Mesenchymal stem cell (in vitro differentiated cells and primary cell): Measurements from ENCODE around the gene LPAR4. TPM values are rescaled to one million over a fixed set of nuclear protein-coding genes. Genes with fewer than 3 reads are reported as not detected.

Experiments
- DNase-seq: peaks from one replicate; pipeline ENCODE4 v3.0.0-alpha.2; 2013
- H2AFZ ChIP-seq: one replicate; pipeline ENCODE4 v1.6.1; 2013; ENCODE audit warnings: low read depth, mild to moderate bottlenecking, control low read depth, inconsistent platforms, low read length, moderate library complexity
- H2AK5ac ChIP-seq: 2 replicates; pipeline ENCODE4 v1.6.1; 2013; ENCODE audit warnings: low read length, moderate library complexity, mild to moderate bottlenecking, inconsistent platforms; ENCODE audit not compliant: severe bottlenecking
- H2BK120ac ChIP-seq: one replicate; pipeline ENCODE4 v1.6.1; 2013; ENCODE audit warnings: low read depth, mild to moderate bottlenecking, inconsistent platforms, low read length, moderate library complexity
- H2BK12ac ChIP-seq, 2 experiments: one replicate each; pipeline ENCODE4 v1.6.1; 2013; ENCODE audit warnings: inconsistent platforms in 2 of 2, low read length in 2 of 2, mild to moderate bottlenecking in 2 of 2, moderate library complexity in 2 of 2, control low read depth in 1 of 2
- H2BK15ac ChIP-seq: one replicate; pipeline ENCODE4 v1.6.1; 2013; ENCODE audit warnings: mild to moderate bottlenecking, low read depth, inconsistent platforms; ENCODE audit not compliant: poor library complexity, severe bottlenecking
- H2BK5ac ChIP-seq: 2 replicates; pipeline ENCODE4 v1.6.1; 2013; ENCODE audit warnings: low read depth, mild to moderate bottlenecking, low read length, control low read depth, inconsistent platforms; ENCODE audit not compliant: poor library complexity, severe bottlenecking
- H3K14ac ChIP-seq, 2 experiments: one replicate each; pipeline ENCODE4 v1.6.1; 2013; ENCODE audit warnings: inconsistent platforms in 2 of 2, low read length in 2 of 2, control low read depth in 1 of 2, mild to moderate bottlenecking in 1 of 2, moderate library complexity in 1 of 2
- H3K18ac ChIP-seq, 2 experiments: one replicate each; pipeline ENCODE4 v1.6.1; 2013; ENCODE audit warnings: inconsistent platforms in 2 of 2, low read length in 2 of 2, control low read depth in 1 of 2, low read depth in 1 of 2, mild to moderate bottlenecking in 1 of 2
- H3K23ac ChIP-seq, 2 experiments: one replicate each; pipeline ENCODE4 v1.6.1; 2013; ENCODE audit warnings: inconsistent platforms in 2 of 2, low read length in 2 of 2, mild to moderate bottlenecking in 2 of 2, moderate library complexity in 2 of 2, control low read depth in 1 of 2
- H3K27ac ChIP-seq: 2 replicates; pipeline ENCODE4 v1.5.1; 2013; ENCODE audit warnings: mild to moderate bottlenecking, moderate library complexity, low read length, control low read depth, inconsistent platforms; ENCODE audit not compliant: poor library complexity, severe bottlenecking
- H3K27me3 ChIP-seq, 2 experiments: 2 replicates each; pipeline versions ENCODE4 v1.6.1 to v1.7.0; 2013; ENCODE audit warnings: low read length in 2 of 2, mild to moderate bottlenecking in 2 of 2, moderate library complexity in 2 of 2, control low read depth in 1 of 2, inconsistent platforms in 1 of 2; ENCODE audit not compliant: control insufficient read depth in 1 of 2, insufficient read depth in 1 of 2
- H3K36me3 ChIP-seq, 2 experiments: 2 replicates each; pipeline versions ENCODE4 v1.6.1 to v1.7.0; 2013; ENCODE audit warnings: low read length in 2 of 2, control low read depth in 1 of 2, inconsistent platforms in 1 of 2, low read depth in 1 of 2, mild to moderate bottlenecking in 1 of 2; ENCODE audit not compliant: insufficient read depth in 2 of 2, control insufficient read depth in 1 of 2
- H3K4ac ChIP-seq, 2 experiments: one replicate each; pipeline ENCODE4 v1.6.1; 2013; ENCODE audit warnings: inconsistent platforms in 2 of 2, low read length in 2 of 2, mild to moderate bottlenecking in 2 of 2, moderate library complexity in 2 of 2, control low read depth in 1 of 2, low read depth in 1 of 2
- H3K4me1 ChIP-seq: 2 replicates; pipeline ENCODE4 v1.6.1; 2013; ENCODE audit warnings: low read depth, low read length, control low read depth; ENCODE audit not compliant: control insufficient read depth, insufficient read depth
- H3K4me2 ChIP-seq: 2 replicates; pipeline ENCODE4 v1.6.1; 2013; ENCODE audit warnings: low read length, mild to moderate bottlenecking, inconsistent platforms; ENCODE audit not compliant: poor library complexity, severe bottlenecking
- H3K4me3 ChIP-seq, 2 experiments: 2 replicates each; pipeline versions ENCODE4 v1.5.1 to v1.7.0; 2013; ENCODE audit warnings: low read length in 2 of 2, mild to moderate bottlenecking in 2 of 2, control low read depth in 1 of 2, low read depth in 1 of 2; ENCODE audit not compliant: insufficient read depth in 1 of 2
- H3K79me1 ChIP-seq: replicated peaks from 2 replicates; pipeline ENCODE4 v1.6.1; 2013; ENCODE audit warnings: mild to moderate bottlenecking, control low read depth, low read length, inconsistent platforms; ENCODE audit not compliant: poor library complexity, severe bottlenecking
- H3K9ac ChIP-seq: 2 replicates; pipeline ENCODE4 v1.7.0; 2013; ENCODE audit warnings: mild to moderate bottlenecking, low read length, moderate library complexity
- H3K9me3 ChIP-seq: 2 replicates; pipeline ENCODE4 v1.7.0; 2013; ENCODE audit warnings: mild to moderate bottlenecking, low read length; ENCODE audit not compliant: control insufficient read depth
- H4K8ac ChIP-seq: one replicate; pipeline ENCODE4 v1.6.1; 2013; ENCODE audit warnings: inconsistent platforms, mild to moderate bottlenecking, low read length, moderate library complexity
- H4K91ac ChIP-seq: one replicate; pipeline ENCODE4 v1.6.1; 2013; ENCODE audit warnings: mild to moderate bottlenecking, low read length, inconsistent platforms
- WGBS: methylation state at CpG from one replicate; pipeline ENCODE4 v1.1.7; 2013; ENCODE audit warnings: mixed read lengths; 5-methylcytosine and 5-hydroxymethylcytosine counted together
- polyA plus RNA-seq, 2 experiments: library from polyadenylated mRNA; stranded (reverse); fragments of 200-250 nt; gene quantifications; one replicate each; pipeline ENCODE4 v1.2.3, GENCODE V29; 2013

The LPAR4 gene
- 0.39 TPM for polyA plus RNA-seq (2013, experiment 1 of 2)
- polyA plus RNA-seq (2013, experiment 2 of 2) = 0.52 TPM

GRCh38 chrX:78747489-78747888, at the start of gene LPAR4:
Gene LPAR4 (plus strand): TSS chrX:78747720. CDS start chrX:78754870, 7,150 bp downstream.
- H2BK12ac ChIP-seq = no peak within 1 kb of the TSS
- WGBS = 2% methylated on average over 6 of the region's 9 CpGs
- no peaks in the 10 kb centered on the region for H3K79me1 ChIP-seq
- no peak within 1 kb of the TSS for H2BK5ac ChIP-seq
- peak; percentile 13 for DNase-seq
- peak within 1 kb of the TSS; percentile 65 for H3K4me2 ChIP-seq
- H2AFZ ChIP-seq = no peak within 1 kb of the TSS
- no peak within 1 kb of the TSS for H4K91ac ChIP-seq
- no peak within 1 kb of the TSS for H3K4ac ChIP-seq
- H4K8ac ChIP-seq = no peak within 1 kb of the TSS
- peak within 1 kb of the TSS; percentile 44 to 65 for H3K4me3 ChIP-seq
- H3K4me1 ChIP-seq = no peaks in the 10 kb centered on the region
- no peak within 1 kb of the TSS for H3K14ac ChIP-seq
- no peak within 1 kb of the TSS for H3K18ac ChIP-seq
- H3K23ac ChIP-seq = no peak within 1 kb of the TSS
- H3K36me3 ChIP-seq = no peaks in the 10 kb centered on the region
- H3K27ac ChIP-seq = no peak within 1 kb of the TSS
- no peak within 1 kb of the TSS for H2AK5ac ChIP-seq
- H3K9ac ChIP-seq = peak within 1 kb of the TSS; percentile 83
- no peaks in the 10 kb centered on the region for H3K27me3 ChIP-seq
- no peak within 1 kb of the TSS for H2BK120ac ChIP-seq
- no peaks in the 10 kb centered on the region for H3K9me3 ChIP-seq
- H2BK15ac ChIP-seq = no peak within 1 kb of the TSS

- Histone ChIP-seq H4K8ac (no peak overlapping the region), H3K18ac (no peak overlapping the region), H3K79me1 (no peaks in the 10 kb centered on the region), H3K14ac (no peak overlapping the region), H3K23ac (no peak overlapping the region), H3K4me2 (no peak overlapping the region), H3K9ac (no peak overlapping the region), H3K4me3 (no peak overlapping the region), H3K36me3 (no peaks in the 10 kb centered on the region), H2AFZ (no peak overlapping the region), H2BK5ac (no peak overlapping the region), H3K27ac (no peak overlapping the region), H3K27me3 (peaks cover 0 to 2% of the 10 kb centered on the region in 2 experiments), H2BK12ac (no peak overlapping the region), H2BK120ac (no peak overlapping the region), H3K4me1 (no peaks in the 10 kb centered on the region), H2AK5ac (no peak overlapping the region), H4K91ac (no peak overlapping the region), H3K9me3 (no peaks in the 10 kb centered on the region), H2BK15ac (no peak overlapping the region), H3K4ac (no peak overlapping the region)
- DNase-seq = no peak
- WGBS = 57% methylated on average over 1 of the region's 2 CpGs
Observed at GRCh38 chrX:78706071-78706470, 41.4 kb upstream of the LPAR4 start.

- no peak overlapping the region for H3K23ac ChIP-seq
- H3K4me1 ChIP-seq = no peaks in the 10 kb centered on the region
- H3K9ac ChIP-seq = no peak overlapping the region
- no peak overlapping the region for H3K4ac ChIP-seq
- no peaks in the 10 kb centered on the region for H3K27me3 ChIP-seq
- no peak overlapping the region for H3K27ac ChIP-seq
- H4K91ac ChIP-seq = no peak overlapping the region
- no peak overlapping the region for H2BK15ac ChIP-seq
- H3K36me3 ChIP-seq = no peaks in the 10 kb centered on the region
- no peaks in the 10 kb centered on the region for H3K79me1 ChIP-seq
- no peak overlapping the region for H4K8ac ChIP-seq
- no peak overlapping the region for H3K14ac ChIP-seq
- no peak overlapping the region for H3K4me3 ChIP-seq
- H2BK5ac ChIP-seq = no peak overlapping the region
- H2AFZ ChIP-seq = no peak overlapping the region
- H3K4me2 ChIP-seq = no peak overlapping the region
- no peak overlapping the region for H2AK5ac ChIP-seq
- H3K18ac ChIP-seq = no peak overlapping the region
- H2BK120ac ChIP-seq = no peak overlapping the region
- H3K9me3 ChIP-seq = no peaks in the 10 kb centered on the region
- no peak overlapping the region for H2BK12ac ChIP-seq
- 50% methylated on average over 2 of the region's 2 CpGs for WGBS
- peak; percentile 24 for DNase-seq
Observed at GRCh38 chrX:78708262-78708661, 39.3 kb upstream of the LPAR4 start.

GRCh38 chrX:78708816-78709215, 38.7 kb upstream of the LPAR4 start:
- Histone ChIP-seq H3K79me1 (no peaks in the 10 kb centered on the region), H2AFZ (no peak overlapping the region), H3K4me1 (no peaks in the 10 kb centered on the region), H3K23ac (no peak overlapping the region), H3K14ac (no peak overlapping the region), H4K8ac (no peak overlapping the region), H3K4me3 (no peak overlapping the region), H2BK15ac (no peak overlapping the region), H3K4ac (no peak overlapping the region), H3K9me3 (no peaks in the 10 kb centered on the region), H3K18ac (no peak overlapping the region), H3K36me3 (no peaks in the 10 kb centered on the region), H3K9ac (no peak overlapping the region), H2AK5ac (no peak overlapping the region), H3K27me3 (peaks cover 0 to 3% of the 10 kb centered on the region in 2 experiments), H2BK12ac (no peak overlapping the region), H4K91ac (no peak overlapping the region), H3K27ac (no peak overlapping the region), H2BK120ac (no peak overlapping the region), H2BK5ac (no peak overlapping the region), H3K4me2 (no peak overlapping the region)
- no peak for DNase-seq
- 80% methylated on average over 2 of the region's 2 CpGs for WGBS
